Mesendoderm (in vitro differentiated cells): ENCODE results near the gene LIPT2.

Experiments used
- DNase-seq: peaks from one replicate; pipeline ENCODE4 v3.0.0; 2013
- H2AK5ac ChIP-seq: 2 replicates; pipeline ENCODE4 v1.6.1; 2013; ENCODE audit warnings: low read length, inconsistent platforms
- H2BK120ac ChIP-seq: 2 replicates; pipeline ENCODE4 v1.6.1; 2013; ENCODE audit warnings: low read depth, mild to moderate bottlenecking, low read length, moderate library complexity, mixed read lengths
- H2BK15ac ChIP-seq: replicated peaks from 2 replicates; pipeline ENCODE4 v1.6.1; 2013; ENCODE audit warnings: low read depth, mild to moderate bottlenecking, moderate library complexity
- H2BK5ac ChIP-seq: 2 replicates; pipeline ENCODE4 v1.6.1; 2013; ENCODE audit warnings: low read length, inconsistent platforms
- H3K18ac ChIP-seq: 2 replicates; pipeline ENCODE4 v1.6.1; 2013; ENCODE audit warnings: mild to moderate bottlenecking, low read length, mixed read lengths
- H3K23ac ChIP-seq: one replicate; pipeline ENCODE4 v1.6.1; 2013; ENCODE audit warnings: low read length
- H3K27ac ChIP-seq: 2 replicates; pipeline ENCODE4 v1.5.1; 2013; ENCODE audit warnings: low read depth, mild to moderate bottlenecking, inconsistent platforms, low read length, moderate library complexity
- H3K27me3 ChIP-seq: 2 replicates; pipeline ENCODE4 v1.6.1; 2013; ENCODE audit warnings: low read length, control low read depth, mild to moderate bottlenecking, inconsistent platforms; ENCODE audit not compliant: insufficient read depth, poor library complexity
- H3K36me3 ChIP-seq: 2 replicates; pipeline ENCODE4 v1.6.1; 2013; ENCODE audit warnings: low read length, inconsistent platforms; ENCODE audit not compliant: control insufficient read depth, insufficient read depth
- H3K4ac ChIP-seq: one replicate; pipeline ENCODE4 v1.6.1; 2013; ENCODE audit warnings: low read depth, mild to moderate bottlenecking, low read length, moderate library complexity
- H3K4me1 ChIP-seq: 2 replicates; pipeline ENCODE4 v1.6.1; 2013; ENCODE audit warnings: low read depth, low read length, inconsistent platforms; ENCODE audit not compliant: control insufficient read depth
- H3K4me2 ChIP-seq: 2 replicates; pipeline ENCODE4 v1.6.1; 2013; ENCODE audit warnings: low read length
- H3K4me3 ChIP-seq: 2 replicates; pipeline ENCODE4 v1.5.1; 2013; ENCODE audit warnings: mild to moderate bottlenecking, low read length
- H3K56ac ChIP-seq: one replicate; pipeline ENCODE4 v1.6.1; 2013; ENCODE audit warnings: low read length
- H3K79me1 ChIP-seq: 2 replicates; pipeline ENCODE4 v1.6.1; 2013; ENCODE audit warnings: low read length, inconsistent platforms
- H3K79me2 ChIP-seq: 2 replicates; pipeline ENCODE4 v1.6.1; 2013; ENCODE audit warnings: mild to moderate bottlenecking, low read length; ENCODE audit not compliant: control insufficient read depth, insufficient read depth
- H3K9ac ChIP-seq: 2 replicates; pipeline ENCODE4 v1.6.1; 2013; ENCODE audit warnings: low read length, inconsistent platforms
- H4K5ac ChIP-seq: one replicate; pipeline ENCODE4 v1.6.1; 2013; ENCODE audit warnings: low read length
- H4K8ac ChIP-seq: one replicate; pipeline ENCODE4 v1.6.1; 2013; ENCODE audit warnings: low read depth, mild to moderate bottlenecking, control low read depth, low read length, moderate library complexity
- WGBS: extraction: QIAGEN DNeasy Blood & Tissue Kit; methylation state at CpG from one replicate; pipeline ENCODE4 v1.1.7; 2013; ENCODE audit warnings: low lambda C conversion rate, missing lambda C conversion rate; ENCODE audit not compliant: insufficient coverage; ENCODE audit errors: extremely low coverage; 5-methylcytosine and 5-hydroxymethylcytosine counted together

LIPT2 gene

GRCh38 chr11:74524501-74524900 lies 31.0 kb upstream of the LIPT2 start:
- Histone ChIP-seq H3K23ac (no peak overlapping the region), H3K56ac (no peak overlapping the region), H2AK5ac (no peak overlapping the region), H3K27ac (no peak overlapping the region), H3K4me1 (no peaks in the 10 kb centered on the region), H3K18ac (no peak overlapping the region), H2BK5ac (no peak overlapping the region), H4K5ac (no peak overlapping the region), H3K4me2 (no peak overlapping the region), H2BK120ac (no peak overlapping the region), H3K4ac (no peak overlapping the region), H4K8ac (no peak overlapping the region), H3K27me3 (no peaks in the 10 kb centered on the region), H3K79me1 (no peaks in the 10 kb centered on the region), H2BK15ac (no peak overlapping the region), H3K36me3 (no peaks in the 10 kb centered on the region), H3K9ac (no peak overlapping the region), H3K4me3 (no peak overlapping the region), H3K79me2 (no peaks in the 10 kb centered on the region)
- WGBS = no CpG with 5 or more reads among the region's 5 CpGs
- no peak for DNase-seq

GRCh38 chr11:74522776-74523175 lies 29.3 kb upstream of the LIPT2 start:
- no peak overlapping the region for H3K18ac ChIP-seq
- WGBS = no CpG with 5 or more reads among the region's 3 CpGs
- H3K56ac ChIP-seq = no peak overlapping the region
- H3K27ac ChIP-seq = no peak overlapping the region
- no peak overlapping the region for H2BK5ac ChIP-seq
- no peak overlapping the region for H2BK120ac ChIP-seq
- H3K36me3 ChIP-seq = no peaks in the 10 kb centered on the region
- no peak overlapping the region for H4K5ac ChIP-seq
- no peaks in the 10 kb centered on the region for H3K27me3 ChIP-seq
- H3K79me1 ChIP-seq = no peaks in the 10 kb centered on the region
- H4K8ac ChIP-seq = no peak overlapping the region
- H3K4me3 ChIP-seq = no peak overlapping the region
- no peak overlapping the region for H2BK15ac ChIP-seq
- no peaks in the 10 kb centered on the region for H3K79me2 ChIP-seq
- no peaks in the 10 kb centered on the region for H3K4me1 ChIP-seq
- H3K4ac ChIP-seq = no peak overlapping the region
- no peak overlapping the region for H3K4me2 ChIP-seq
- no peak overlapping the region for H3K9ac ChIP-seq
- H2AK5ac ChIP-seq = no peak overlapping the region
- no peak overlapping the region for H3K23ac ChIP-seq
- no peak for DNase-seq

GRCh38 chr11:74521666-74522252 lies 28.2 kb upstream of the LIPT2 start:
- Histone ChIP-seq H3K4me3 (no peak overlapping the region), H3K18ac (no peak overlapping the region), H2BK120ac (no peak overlapping the region), H3K23ac (no peak overlapping the region), H2BK5ac (no peak overlapping the region), H2AK5ac (no peak overlapping the region), H3K36me3 (no peaks in the 10 kb centered on the region), H3K56ac (no peak overlapping the region), H3K4ac (no peak overlapping the region), H3K4me2 (no peak overlapping the region), H3K79me1 (no peaks in the 10 kb centered on the region), H3K4me1 (no peaks in the 10 kb centered on the region), H3K27me3 (no peaks in the 10 kb centered on the region), H4K5ac (no peak overlapping the region), H2BK15ac (no peak overlapping the region), H3K9ac (no peak overlapping the region), H3K79me2 (no peaks in the 10 kb centered on the region), H3K27ac (no peak overlapping the region), H4K8ac (no peak overlapping the region)
- DNase-seq = no peak
- WGBS = no CpG with 5 or more reads among the region's 2 CpGs

- Histone ChIP-seq H3K27me3 (no peaks in the 10 kb centered on the region), H3K79me1 (no peaks in the 10 kb centered on the region), H2BK5ac (no peak overlapping the region), H3K18ac (no peak overlapping the region), H2BK120ac (no peak overlapping the region), H3K56ac (no peak overlapping the region), H3K27ac (no peak overlapping the region), H3K23ac (no peak overlapping the region), H3K9ac (no peak overlapping the region), H4K8ac (no peak overlapping the region), H2BK15ac (no peak overlapping the region), H2AK5ac (no peak overlapping the region), H3K4me1 (no peaks in the 10 kb centered on the region), H4K5ac (no peak overlapping the region), H3K79me2 (no peaks in the 10 kb centered on the region), H3K4me3 (no peak overlapping the region), H3K36me3 (no peaks in the 10 kb centered on the region), H3K4me2 (no peak overlapping the region), H3K4ac (no peak overlapping the region)
- no peak for DNase-seq
- no CpG with 5 or more reads among the region's 12 CpGs for WGBS
Observed at GRCh38 chr11:74520927-74521665, 27.6 kb upstream of the LIPT2 start.

GRCh38 chr11:74520316-74520715 lies 26.8 kb upstream of the LIPT2 start:
- H4K8ac ChIP-seq = no peak overlapping the region
- H3K27ac ChIP-seq = no peak overlapping the region
- no peak overlapping the region for H3K4ac ChIP-seq
- H3K23ac ChIP-seq = no peak overlapping the region
- no peak overlapping the region for H3K4me2 ChIP-seq
- H3K27me3 ChIP-seq = no peaks in the 10 kb centered on the region
- H2BK120ac ChIP-seq = no peak overlapping the region
- no peaks in the 10 kb centered on the region for H3K36me3 ChIP-seq
- no peak overlapping the region for H3K9ac ChIP-seq
- no peaks in the 10 kb centered on the region for H3K4me1 ChIP-seq
- H2BK5ac ChIP-seq = no peak overlapping the region
- H3K56ac ChIP-seq = no peak overlapping the region
- H2BK15ac ChIP-seq = no peak overlapping the region
- H3K18ac ChIP-seq = no peak overlapping the region
- H3K4me3 ChIP-seq = no peak overlapping the region
- H2AK5ac ChIP-seq = no peak overlapping the region
- WGBS = no CpG with 5 or more reads among the region's 1 CpG
- H3K79me1 ChIP-seq = no peaks in the 10 kb centered on the region
- peak; percentile 10 for DNase-seq
- no peaks in the 10 kb centered on the region for H3K79me2 ChIP-seq
- H4K5ac ChIP-seq = no peak overlapping the region

- Histone ChIP-seq H3K4ac (no peak overlapping the region), H3K79me1 (no peaks in the 10 kb centered on the region), H3K4me3 (no peak overlapping the region), H3K23ac (no peak overlapping the region), H2BK15ac (no peak overlapping the region), H2BK120ac (no peak overlapping the region), H4K8ac (no peak overlapping the region), H3K79me2 (no peaks in the 10 kb centered on the region), H3K9ac (no peak overlapping the region), H3K4me2 (no peak overlapping the region), H3K27me3 (no peaks in the 10 kb centered on the region), H3K56ac (no peak overlapping the region), H2BK5ac (no peak overlapping the region), H2AK5ac (no peak overlapping the region), H3K27ac (no peak overlapping the region), H4K5ac (no peak overlapping the region), H3K4me1 (no peaks in the 10 kb centered on the region), H3K18ac (no peak overlapping the region), H3K36me3 (no peaks in the 10 kb centered on the region)
- DNase-seq = no peak
- no CpG with 5 or more reads among the region's 3 CpGs for WGBS
Observed at GRCh38 chr11:74519710-74520109, 26.2 kb upstream of the LIPT2 start.
